ENCODE measurements around the gene SLC22A12.

SLC22A12 gene

DNA sequence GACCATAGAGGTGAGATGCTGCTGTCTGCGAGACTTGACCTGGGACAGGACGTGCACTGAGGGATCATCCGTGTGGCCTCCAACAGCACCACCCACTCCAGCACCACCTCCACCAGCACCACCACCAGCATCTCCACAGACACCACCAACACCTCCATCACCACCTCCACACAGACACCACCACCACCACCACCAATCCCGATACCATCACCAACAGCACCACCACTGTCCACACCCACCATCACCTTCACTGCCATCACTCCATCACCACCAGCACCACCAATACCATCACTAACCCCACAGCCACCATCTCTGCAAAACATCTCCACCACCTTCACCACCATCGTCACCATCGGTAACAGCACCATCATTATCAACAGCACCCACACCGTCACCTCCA is 26.6 kb upstream of the SLC22A12 start:
- Histone ChIP-seq H3K4me1 (ENCODE audit: control insufficient read depth in 1 of 2, insufficient read depth in 2 of 2, low read length in 2 of 2) (no peaks in the 10 kb centered on the region), H3K27ac (ENCODE audit: low read length) (no peak overlapping the region), H3K27me3 (ENCODE audit: low read depth, low read length) (no peaks in the 10 kb centered on the region), H3K9me3 (ENCODE audit: control insufficient read depth in 1 of 2, low read length in 2 of 2) (no peaks in the 10 kb centered on the region), H3K4me3 (ENCODE audit: low read depth in 1 of 2, low read length in 2 of 2) (no peak overlapping the region), H3K36me3 (ENCODE audit: control insufficient read depth in 1 of 2, insufficient read depth in 2 of 2, low read length in 2 of 2) (no peaks in the 10 kb centered on the region)

DNA sequence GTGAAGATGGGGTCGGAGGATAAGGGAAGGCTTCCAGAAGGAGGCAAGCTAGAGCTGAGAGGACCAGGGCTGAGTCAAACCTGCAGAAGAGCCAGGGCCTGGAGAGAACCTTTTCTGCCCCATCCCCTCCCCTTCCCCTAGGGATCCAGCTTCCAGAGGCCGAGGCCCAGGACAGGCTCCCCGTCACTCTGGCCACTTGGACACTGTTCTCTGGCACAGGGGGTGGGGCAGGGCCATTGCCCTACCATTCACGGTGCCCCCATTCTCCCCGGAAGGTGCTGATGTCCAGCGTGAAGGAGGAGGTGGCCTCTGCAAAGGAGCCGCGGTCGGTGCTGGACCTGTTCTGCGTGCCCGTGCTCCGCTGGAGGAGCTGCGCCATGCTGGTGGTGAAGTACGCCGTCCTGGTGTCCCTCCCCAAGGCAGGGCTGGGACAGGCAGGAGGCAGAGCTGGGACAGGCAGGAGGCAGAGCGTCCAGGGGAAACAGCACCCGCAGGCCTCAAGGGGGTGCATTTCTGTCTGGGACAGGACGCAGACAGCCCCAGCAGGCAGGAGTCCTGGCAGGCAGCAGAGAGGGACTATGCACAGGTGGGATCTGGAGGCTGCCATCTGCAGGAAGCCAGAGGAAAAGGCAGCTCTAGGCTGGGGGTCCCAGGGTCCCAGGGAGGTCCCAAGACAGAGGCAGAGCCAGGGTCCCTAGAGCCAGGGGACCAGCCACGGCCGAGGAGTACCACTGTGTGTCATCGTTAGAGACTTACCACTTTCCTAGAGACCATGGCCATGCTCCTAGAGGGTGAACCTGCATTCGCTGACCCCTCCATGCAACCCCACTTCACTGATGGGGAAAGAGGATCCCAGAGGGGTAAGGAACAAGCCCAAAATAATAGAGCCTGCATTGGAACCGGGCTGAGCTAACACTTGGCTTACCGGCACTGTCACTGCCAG is 25.8 kb upstream of the SLC22A12 start:
- H3K27me3 ChIP-seq (ENCODE audit: low read depth, low read length): no peaks in the 10 kb centered on the region
- H3K4me1 ChIP-seq (ENCODE audit: control insufficient read depth in 1 of 2, insufficient read depth in 2 of 2, low read length in 2 of 2): no peaks in the 10 kb centered on the region
- H3K4me3 ChIP-seq (ENCODE audit: low read depth in 1 of 2, low read length in 2 of 2): no peak overlapping the region
- H3K36me3 ChIP-seq (ENCODE audit: control insufficient read depth in 1 of 2, insufficient read depth in 2 of 2, low read length in 2 of 2): no peaks in the 10 kb centered on the region
- no peaks in the 10 kb centered on the region for H3K9me3 ChIP-seq (ENCODE audit: control insufficient read depth in 1 of 2, low read length in 2 of 2)
- no peak overlapping the region for H3K27ac ChIP-seq (ENCODE audit: low read length)

DNA sequence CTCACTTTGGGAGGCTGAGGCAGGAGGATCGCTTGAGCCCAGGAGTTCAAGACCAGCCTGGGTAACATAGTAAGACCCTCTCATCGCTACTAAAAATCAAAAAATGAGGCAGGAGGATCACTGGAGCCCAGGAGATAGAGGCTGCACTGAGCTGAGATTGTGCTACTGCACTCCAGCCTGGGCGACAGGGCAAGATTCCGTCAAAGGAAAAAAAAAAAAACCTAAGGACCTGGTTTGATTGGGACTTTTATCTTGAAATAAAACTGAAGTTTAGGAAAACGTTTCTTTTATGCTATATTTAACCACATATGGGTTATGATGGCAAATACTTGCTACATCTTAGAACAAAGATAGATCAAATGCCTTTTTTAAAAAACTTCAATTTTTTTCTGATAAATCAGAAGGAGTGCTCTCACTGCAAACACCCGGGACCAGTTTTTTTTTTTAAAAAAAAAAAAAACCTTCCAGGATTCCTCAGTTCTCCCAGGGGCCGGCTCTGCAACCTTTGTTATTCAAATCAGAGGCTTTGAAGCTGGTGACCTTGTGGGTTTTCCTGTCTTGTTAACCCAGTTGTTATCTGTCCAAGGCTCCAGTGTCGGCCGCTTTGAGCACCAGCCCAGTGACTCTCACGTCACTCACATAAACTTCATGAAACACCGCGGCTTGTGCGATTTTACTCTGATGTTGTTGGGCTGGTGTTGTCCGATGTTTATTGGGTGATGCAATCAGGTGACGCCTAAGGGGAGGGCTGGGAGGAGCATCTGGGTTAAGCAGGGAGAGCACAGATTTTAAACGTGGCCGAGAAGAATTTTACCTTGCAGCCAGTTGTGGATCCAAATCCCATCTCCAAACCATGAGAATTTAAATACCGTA is 24.7 kb upstream of the SLC22A12 start:
- no peaks in the 10 kb centered on the region for H3K4me1 ChIP-seq (ENCODE audit: control insufficient read depth in 1 of 2, insufficient read depth in 2 of 2, low read length in 2 of 2)
- H3K4me3 ChIP-seq (ENCODE audit: low read depth in 1 of 2, low read length in 2 of 2): no peak overlapping the region
- no peak overlapping the region for H3K27ac ChIP-seq (ENCODE audit: low read length)
- H3K27me3 ChIP-seq (ENCODE audit: low read depth, low read length): no peaks in the 10 kb centered on the region
- H3K9me3 ChIP-seq (ENCODE audit: control insufficient read depth in 1 of 2, low read length in 2 of 2): no peaks in the 10 kb centered on the region
- no peaks in the 10 kb centered on the region for H3K36me3 ChIP-seq (ENCODE audit: control insufficient read depth in 1 of 2, insufficient read depth in 2 of 2, low read length in 2 of 2)

DNA sequence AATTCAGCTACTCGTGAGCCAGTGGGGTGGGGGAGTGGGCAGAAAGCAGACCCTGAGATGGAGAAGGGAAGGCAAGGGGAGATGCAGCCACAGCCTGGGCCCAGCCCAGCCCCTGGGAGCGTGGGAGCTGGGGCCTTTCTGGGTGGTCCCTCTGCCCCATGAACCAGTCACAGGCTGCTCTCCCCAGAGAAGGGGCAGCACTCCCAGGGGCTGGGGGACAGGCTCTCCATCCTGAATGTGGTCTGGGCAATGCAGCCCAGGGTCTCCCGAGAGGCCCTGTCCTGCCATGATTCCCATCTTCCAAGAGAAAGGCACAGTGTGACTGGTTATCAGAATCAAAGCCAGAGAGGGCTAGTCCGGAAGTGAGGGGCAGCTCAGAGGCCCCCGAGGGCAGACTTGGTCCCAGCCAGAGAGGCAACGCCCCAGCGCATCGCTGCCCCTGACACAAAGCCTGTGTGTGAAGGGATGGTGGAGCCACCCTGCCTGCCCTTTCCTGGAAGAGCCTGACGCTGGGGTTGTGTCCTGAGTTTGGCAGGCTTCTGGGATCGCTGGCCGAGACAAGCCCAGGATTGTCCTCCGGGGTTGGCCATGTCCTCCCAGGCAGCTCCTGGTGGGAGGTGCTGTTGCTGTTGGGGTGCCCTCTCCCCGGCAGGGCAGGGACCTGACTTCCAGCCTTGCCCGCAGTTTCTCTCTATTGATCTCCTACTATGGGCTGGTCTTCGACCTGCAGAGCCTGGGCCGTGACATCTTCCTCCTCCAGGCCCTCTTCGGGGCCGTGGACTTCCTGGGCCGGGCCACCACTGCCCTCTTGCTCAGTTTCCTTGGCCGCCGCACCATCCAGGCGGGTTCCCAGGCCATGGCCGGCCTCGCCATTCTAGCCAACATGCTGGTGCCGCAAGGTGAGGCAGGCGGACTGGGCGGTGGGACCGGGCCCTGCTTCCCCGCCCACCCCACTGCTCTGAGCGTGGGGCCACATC is 23.8 kb upstream of the SLC22A12 start:
- no peak overlapping the region for H3K4me3 ChIP-seq (ENCODE audit: low read depth in 1 of 2, low read length in 2 of 2)

DNA sequence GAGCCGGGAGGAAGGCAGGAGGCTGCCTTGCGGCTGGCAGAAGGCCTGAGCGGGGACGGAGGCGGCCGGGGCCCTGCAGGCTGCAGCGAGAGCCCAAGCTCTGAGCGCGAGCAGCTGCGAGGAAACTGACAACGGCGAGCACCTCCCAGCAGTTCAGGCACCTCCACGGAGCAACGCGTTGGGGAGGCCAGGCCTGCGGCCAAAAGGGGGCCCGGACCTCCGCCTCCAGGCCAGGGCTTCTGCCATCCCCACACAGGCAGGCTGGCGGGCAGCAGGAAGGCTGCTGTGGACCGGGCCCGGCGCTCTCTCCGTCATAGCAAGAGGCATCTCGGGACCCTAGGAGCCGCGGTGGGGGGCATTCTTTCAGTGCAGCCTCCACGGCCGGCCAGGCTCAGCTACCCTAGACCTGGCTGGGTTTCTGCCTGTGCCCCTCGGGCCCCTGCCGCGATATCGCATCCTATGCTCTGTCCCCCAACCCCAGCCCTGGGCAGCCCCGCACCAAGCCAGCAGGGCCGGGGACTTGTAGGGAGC is 22.9 kb upstream of the SLC22A12 start:
- no peaks in the 10 kb centered on the region for H3K4me1 ChIP-seq (ENCODE audit: control insufficient read depth in 1 of 2, insufficient read depth in 2 of 2, low read length in 2 of 2)
- no peak overlapping the region for H3K27ac ChIP-seq (ENCODE audit: low read length)
- no peaks in the 10 kb centered on the region for H3K9me3 ChIP-seq (ENCODE audit: control insufficient read depth in 1 of 2, low read length in 2 of 2)
- no peaks in the 10 kb centered on the region for H3K36me3 ChIP-seq (ENCODE audit: control insufficient read depth in 1 of 2, insufficient read depth in 2 of 2, low read length in 2 of 2)
- no peaks in the 10 kb centered on the region for H3K27me3 ChIP-seq (ENCODE audit: low read depth, low read length)
- no peak overlapping the region for H3K4me3 ChIP-seq (ENCODE audit: low read depth in 1 of 2, low read length in 2 of 2)

More for the DNA sequence above, 23.8 kb upstream of the SLC22A12 start:
- Histone ChIP-seq H3K27me3 (ENCODE audit: low read depth, low read length) (no peaks in the 10 kb centered on the region), H3K27ac (ENCODE audit: low read length) (no peak overlapping the region), H3K9me3 (ENCODE audit: control insufficient read depth in 1 of 2, low read length in 2 of 2) (no peaks in the 10 kb centered on the region), H3K4me1 (ENCODE audit: control insufficient read depth in 1 of 2, insufficient read depth in 2 of 2, low read length in 2 of 2) (no peaks in the 10 kb centered on the region), H3K36me3 (ENCODE audit: control insufficient read depth in 1 of 2, insufficient read depth in 2 of 2, low read length in 2 of 2) (no peaks in the 10 kb centered on the region)

DNA sequence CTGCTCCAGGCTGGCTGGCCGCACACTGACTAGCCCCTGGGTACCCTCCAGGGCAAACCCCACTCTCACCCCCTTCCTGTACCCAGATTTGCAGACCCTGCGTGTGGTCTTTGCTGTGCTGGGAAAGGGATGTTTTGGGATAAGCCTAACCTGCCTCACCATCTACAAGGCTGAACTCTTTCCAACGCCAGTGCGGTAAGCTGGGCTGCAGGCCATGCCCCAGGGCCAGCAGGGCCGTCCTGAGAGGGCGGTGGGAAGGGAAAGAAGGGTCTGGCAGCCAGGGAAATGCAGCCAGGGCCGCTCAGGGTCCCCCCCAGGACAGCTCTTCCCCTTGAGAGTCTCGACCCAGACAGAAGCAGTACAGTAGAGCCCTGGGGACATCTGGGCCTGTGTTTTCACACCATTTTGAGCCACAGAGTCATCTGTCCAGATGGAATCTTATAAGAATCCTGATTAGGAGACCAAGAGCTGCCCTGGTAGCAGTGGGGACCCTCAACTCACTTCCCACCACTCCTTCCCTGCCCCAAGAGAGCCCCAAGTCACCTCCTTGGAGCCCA is 22.4 kb upstream of the SLC22A12 start:
- no peaks in the 10 kb centered on the region for H3K36me3 ChIP-seq (ENCODE audit: control insufficient read depth in 1 of 2, insufficient read depth in 2 of 2, low read length in 2 of 2)
- H3K9me3 ChIP-seq (ENCODE audit: control insufficient read depth in 1 of 2, low read length in 2 of 2): no peaks in the 10 kb centered on the region
- no peak overlapping the region for H3K4me3 ChIP-seq (ENCODE audit: low read depth in 1 of 2, low read length in 2 of 2)
- no peak overlapping the region for H3K27ac ChIP-seq (ENCODE audit: low read length)
- no peaks in the 10 kb centered on the region for H3K27me3 ChIP-seq (ENCODE audit: low read depth, low read length)
- no peaks in the 10 kb centered on the region for H3K4me1 ChIP-seq (ENCODE audit: control insufficient read depth in 1 of 2, insufficient read depth in 2 of 2, low read length in 2 of 2)

DNA sequence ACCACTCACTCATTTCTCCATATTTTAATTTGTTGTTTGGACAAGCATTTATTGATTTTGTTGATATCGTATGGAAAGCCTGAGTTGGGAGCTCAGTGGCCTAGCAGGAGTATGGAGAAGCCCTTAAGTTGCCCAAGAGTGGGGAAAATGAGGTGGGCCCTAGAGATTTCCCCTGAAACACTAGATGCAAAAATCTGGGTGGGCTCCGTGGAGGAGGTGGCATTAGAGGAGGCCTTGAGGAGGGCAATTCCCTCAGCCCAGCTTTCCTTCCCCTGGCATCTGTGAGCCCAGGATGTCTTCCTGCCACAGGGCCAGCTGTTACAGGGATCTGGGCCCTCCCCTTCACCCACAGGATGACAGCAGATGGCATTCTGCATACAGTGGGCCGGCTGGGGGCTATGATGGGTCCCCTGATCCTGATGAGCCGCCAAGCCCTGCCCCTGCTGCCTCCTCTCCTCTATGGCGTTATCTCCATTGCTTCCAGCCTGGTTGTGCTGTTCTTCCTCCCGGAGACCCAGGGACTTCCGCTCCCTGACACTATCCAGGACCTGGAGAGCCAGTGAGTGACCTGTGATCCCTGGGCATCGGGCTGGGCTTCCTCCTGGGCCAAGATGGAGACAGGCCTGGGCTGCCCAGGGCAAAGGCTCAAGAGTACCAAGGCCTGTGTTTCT is 21.6 kb upstream of the SLC22A12 start:
- Histone ChIP-seq H3K27me3 (ENCODE audit: low read depth, low read length) (no peaks in the 10 kb centered on the region), H3K27ac (ENCODE audit: low read length) (no peak overlapping the region), H3K4me1 (ENCODE audit: control insufficient read depth in 1 of 2, insufficient read depth in 2 of 2, low read length in 2 of 2) (no peaks in the 10 kb centered on the region), H3K9me3 (ENCODE audit: control insufficient read depth in 1 of 2, low read length in 2 of 2) (no peaks in the 10 kb centered on the region), H3K4me3 (ENCODE audit: low read depth in 1 of 2, low read length in 2 of 2) (no peak overlapping the region), H3K36me3 (ENCODE audit: control insufficient read depth in 1 of 2, insufficient read depth in 2 of 2, low read length in 2 of 2) (no peaks in the 10 kb centered on the region)

DNA sequence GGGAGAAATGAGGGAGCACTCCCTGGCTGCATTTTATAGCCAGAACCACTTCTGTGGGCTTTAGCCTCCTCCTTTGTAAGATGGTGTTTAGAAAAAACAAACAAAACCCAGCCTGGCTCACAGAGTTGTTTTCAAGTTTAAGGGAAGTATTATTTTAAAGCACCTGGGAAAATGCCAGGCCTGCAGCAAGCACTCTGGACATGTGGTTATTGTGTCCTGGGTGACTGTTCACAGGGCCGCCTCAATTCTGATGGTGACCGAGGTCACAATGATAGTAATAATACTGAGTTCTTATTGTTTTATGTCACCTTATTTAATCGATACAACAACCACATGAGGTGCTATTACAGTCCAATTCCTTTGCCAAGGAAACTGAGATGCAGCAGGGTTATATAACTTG is 20.7 kb upstream of the SLC22A12 start:
- Histone ChIP-seq H3K36me3 (ENCODE audit: control insufficient read depth in 1 of 2, insufficient read depth in 2 of 2, low read length in 2 of 2) (no peaks in the 10 kb centered on the region), H3K4me1 (ENCODE audit: control insufficient read depth in 1 of 2, insufficient read depth in 2 of 2, low read length in 2 of 2) (no peaks in the 10 kb centered on the region), H3K27me3 (ENCODE audit: low read depth, low read length) (no peaks in the 10 kb centered on the region), H3K27ac (ENCODE audit: low read length) (no peak overlapping the region), H3K4me3 (ENCODE audit: low read depth in 1 of 2, low read length in 2 of 2) (no peak overlapping the region), H3K9me3 (ENCODE audit: control insufficient read depth in 1 of 2, low read length in 2 of 2) (no peaks in the 10 kb centered on the region)

DNA sequence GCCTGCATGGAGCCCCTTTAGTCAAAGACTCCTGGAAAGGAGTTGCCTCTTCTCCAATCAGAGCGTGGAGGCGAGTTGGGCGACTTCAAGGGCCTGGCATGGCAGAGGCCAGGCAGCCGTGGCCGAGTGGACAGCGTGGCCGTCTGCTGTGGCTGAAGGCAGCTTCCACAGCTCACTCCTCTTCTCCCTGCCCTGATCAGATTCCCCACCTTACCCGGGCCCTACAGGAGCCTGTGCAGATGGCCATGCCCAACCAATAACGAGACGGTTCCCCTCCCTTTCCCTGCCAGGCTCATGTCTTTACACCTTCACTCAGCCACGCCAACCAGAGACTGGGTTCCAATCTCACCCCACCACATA is 20.0 kb upstream of the SLC22A12 start:
- Histone ChIP-seq H3K9me3 (ENCODE audit: control insufficient read depth in 1 of 2, low read length in 2 of 2) (no peaks in the 10 kb centered on the region), H3K27ac (ENCODE audit: low read length) (no peak overlapping the region), H3K27me3 (ENCODE audit: low read depth, low read length) (no peaks in the 10 kb centered on the region), H3K36me3 (ENCODE audit: control insufficient read depth in 1 of 2, insufficient read depth in 2 of 2, low read length in 2 of 2) (no peaks in the 10 kb centered on the region), H3K4me3 (ENCODE audit: low read depth in 1 of 2, low read length in 2 of 2) (no peak overlapping the region), H3K4me1 (ENCODE audit: control insufficient read depth in 1 of 2, insufficient read depth in 2 of 2, low read length in 2 of 2) (no peaks in the 10 kb centered on the region)

DNA sequence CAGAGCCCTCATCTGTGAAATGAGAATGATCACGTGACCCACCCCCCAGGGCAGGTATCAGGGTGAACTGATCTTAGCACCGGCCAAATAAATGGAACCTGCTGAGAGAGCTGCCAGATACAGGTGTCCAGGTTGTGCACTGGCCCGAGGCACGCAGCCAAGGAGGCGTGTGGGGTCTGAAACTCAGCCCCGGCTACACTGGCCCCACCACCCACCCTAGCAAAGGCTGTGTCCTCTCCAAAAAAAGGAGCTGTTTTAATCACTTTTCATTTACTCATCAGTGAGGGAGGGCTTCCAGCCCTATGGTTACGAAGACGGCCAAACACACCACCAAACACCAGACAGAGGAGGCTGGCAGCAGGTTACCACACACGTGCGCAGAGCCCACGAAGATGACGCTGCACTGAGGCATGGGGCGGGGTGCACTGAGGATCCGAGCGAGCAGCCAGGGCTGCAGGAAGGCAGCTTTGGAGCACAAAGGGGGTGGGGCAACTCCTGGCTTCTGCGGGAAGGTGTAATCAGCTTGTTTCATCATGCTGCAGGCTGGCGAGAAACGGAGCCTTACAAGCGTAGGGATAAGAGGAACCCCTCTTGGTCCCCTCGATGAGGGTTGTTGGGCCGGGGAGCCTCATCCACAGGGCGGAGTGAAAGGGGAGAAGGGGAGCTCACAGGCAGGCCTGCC is 19.5 kb upstream of the SLC22A12 start:
- Histone ChIP-seq H3K36me3 (ENCODE audit: control insufficient read depth in 1 of 2, insufficient read depth in 2 of 2, low read length in 2 of 2) (no peaks in the 10 kb centered on the region), H3K27me3 (ENCODE audit: low read depth, low read length) (no peaks in the 10 kb centered on the region), H3K4me3 (ENCODE audit: low read depth in 1 of 2, low read length in 2 of 2) (no peak overlapping the region), H3K9me3 (ENCODE audit: control insufficient read depth in 1 of 2, low read length in 2 of 2) (no peaks in the 10 kb centered on the region), H3K27ac (ENCODE audit: low read length) (no peak overlapping the region), H3K4me1 (ENCODE audit: control insufficient read depth in 1 of 2, insufficient read depth in 2 of 2, low read length in 2 of 2) (no peaks in the 10 kb centered on the region)
